ENCODE data around the gene ITGB1BP1. TPM values are rescaled to one million over a fixed set of nuclear protein-coding genes. Genes with fewer than 3 reads are reported as not detected.

The ITGB1BP1 gene
- total RNA-seq, 1 donor from 2014 or later: 57.8 TPM

Other genes starting within 250 kb of the ITGB1BP1 start
- 11.3 TPM for gene ASAP2, start 216.7 kb downstream of the ITGB1BP1 start, total RNA-seq (ENCODE audit: insufficient read depth, low replicate concordance)
- 56.8 TPM for gene CPSF3, start 126 bp upstream of the ITGB1BP1 start, total RNA-seq (ENCODE audit: insufficient read depth, low replicate concordance)
- 79.2 TPM for gene IAH1, start 51.0 kb upstream of the ITGB1BP1 start, total RNA-seq (ENCODE audit: insufficient read depth, low replicate concordance)
- 25.0 TPM for gene ADAM17, start 132.3 kb upstream of the ITGB1BP1 start, total RNA-seq (ENCODE audit: insufficient read depth, low replicate concordance)
- gene YWHAQ, start 207.5 kb upstream of the ITGB1BP1 start, total RNA-seq (ENCODE audit: insufficient read depth, low replicate concordance): 129 TPM